C1 segment of cervical spinal cord (tissue), 14 donors: Measurements from ENCODE around the gene PAK2.
A peak's percentile ranks its signal among the peaks of the same experiment; 100 is the strongest.
"Not testable (repeated sequence)": the region's sequence is repeated elsewhere in the genome, so short reads cannot be mapped to it uniquely, and the experiment has no call there.

ENCODE experiments used
- DNase-seq, 14 donors: peaks; one replicate each; lab custom pipeline; 2025; lab: John Stamatoyannopoulos, UW

Gene PAK2

DNA sequence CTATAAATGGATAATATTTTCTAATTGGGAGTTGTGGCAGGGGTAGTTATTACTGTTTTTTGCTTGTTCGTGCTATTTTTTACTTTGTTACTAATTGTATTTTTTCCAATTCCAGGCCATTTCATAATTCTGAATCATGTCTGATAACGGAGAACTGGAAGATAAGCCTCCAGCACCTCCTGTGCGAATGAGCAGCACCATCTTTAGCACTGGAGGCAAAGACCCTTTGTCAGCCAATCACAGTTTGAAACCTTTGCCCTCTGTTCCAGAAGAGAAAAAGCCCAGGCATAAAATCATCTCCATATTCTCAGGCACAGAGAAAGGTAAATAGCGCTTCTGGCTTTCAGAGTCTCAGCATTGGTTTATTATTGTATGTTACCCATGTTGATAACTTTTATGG, 42.9 kb downstream of the PAK2 start:
- no peak for DNase-seq

DNA sequence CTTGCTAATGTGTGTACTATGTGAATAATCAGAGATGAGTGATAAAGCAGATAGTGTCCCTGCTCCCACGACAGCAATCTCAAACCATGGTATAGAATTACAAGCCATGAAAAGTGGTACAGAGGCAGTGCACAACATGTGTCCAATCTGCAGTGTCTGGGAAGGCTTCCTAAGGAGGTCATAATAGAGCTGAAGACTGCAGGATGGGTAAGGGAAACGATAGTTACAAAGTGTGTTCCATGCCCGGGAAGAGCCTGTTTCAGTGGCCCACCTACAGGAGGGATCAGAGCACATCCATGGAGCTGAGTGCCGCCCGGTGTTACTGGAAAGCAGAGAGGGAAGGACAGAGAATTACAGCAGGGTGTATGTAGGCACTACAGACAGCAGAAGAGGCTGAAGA, 48.9 kb downstream of the PAK2 start:
- no peak for DNase-seq

DNA sequence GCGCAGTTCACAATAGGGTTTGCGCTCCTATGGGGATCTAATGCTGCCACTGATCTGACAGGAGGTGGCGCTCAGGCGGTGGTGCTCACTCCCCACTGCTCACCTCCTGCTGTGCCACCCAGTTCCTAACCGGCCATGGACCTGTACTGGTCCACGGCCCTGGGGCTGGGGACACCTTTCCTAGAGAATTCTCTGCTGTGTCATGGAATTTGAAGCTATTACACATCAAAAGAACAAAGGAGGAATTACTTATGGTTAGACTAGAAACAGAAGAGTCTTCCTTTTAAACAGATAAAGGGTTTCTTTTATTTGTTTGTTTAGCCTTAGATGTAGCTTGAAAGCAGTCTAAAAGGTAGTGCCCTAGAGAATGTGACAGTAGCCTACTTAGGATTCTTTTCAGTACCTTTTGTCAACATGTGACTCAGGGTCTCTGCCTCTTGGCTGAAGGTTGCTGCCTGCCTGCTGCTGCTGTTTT, 50.3 kb downstream of the PAK2 start:
- DNase-seq: no peak

DNA sequence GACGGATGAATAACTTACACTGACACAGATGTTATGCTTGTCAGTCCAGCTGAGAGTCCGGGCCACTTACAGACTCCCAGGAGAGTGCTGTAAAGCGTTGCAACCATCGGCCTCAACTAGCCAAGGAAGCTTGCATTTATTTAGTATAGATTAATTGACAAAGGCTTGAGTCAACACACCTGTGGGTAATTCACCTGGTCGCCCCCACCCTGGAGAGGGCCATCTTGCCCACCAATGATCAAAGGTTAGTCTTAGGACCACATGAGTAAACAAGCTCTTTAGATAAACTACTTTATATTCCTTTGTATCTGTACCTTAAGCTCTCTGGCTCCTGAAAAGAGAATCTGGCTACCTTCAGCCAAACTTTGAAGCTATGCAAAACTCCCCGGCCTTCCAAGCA, 51.0 kb downstream of the PAK2 start:
- DNase-seq: no peak

DNA sequence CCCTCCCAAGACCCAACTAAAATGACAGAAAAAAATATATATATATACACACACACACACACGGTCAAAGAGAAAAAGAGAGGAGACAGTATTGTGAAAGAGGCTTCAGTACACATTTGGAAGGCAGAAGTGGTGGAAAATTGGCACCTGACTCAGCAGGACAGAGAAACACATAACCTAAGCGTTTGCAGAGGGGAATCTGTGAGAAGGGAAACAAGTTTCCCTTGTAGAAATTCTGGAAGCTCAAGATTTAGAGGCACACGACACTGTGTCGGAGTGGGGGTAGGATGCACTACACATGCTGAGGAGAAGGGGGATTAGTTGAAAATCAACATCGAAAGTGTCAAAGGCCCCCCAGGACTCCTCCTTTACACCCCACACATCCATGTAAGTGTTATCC, 53.1 kb downstream of the PAK2 start:
- no peak for DNase-seq

DNA sequence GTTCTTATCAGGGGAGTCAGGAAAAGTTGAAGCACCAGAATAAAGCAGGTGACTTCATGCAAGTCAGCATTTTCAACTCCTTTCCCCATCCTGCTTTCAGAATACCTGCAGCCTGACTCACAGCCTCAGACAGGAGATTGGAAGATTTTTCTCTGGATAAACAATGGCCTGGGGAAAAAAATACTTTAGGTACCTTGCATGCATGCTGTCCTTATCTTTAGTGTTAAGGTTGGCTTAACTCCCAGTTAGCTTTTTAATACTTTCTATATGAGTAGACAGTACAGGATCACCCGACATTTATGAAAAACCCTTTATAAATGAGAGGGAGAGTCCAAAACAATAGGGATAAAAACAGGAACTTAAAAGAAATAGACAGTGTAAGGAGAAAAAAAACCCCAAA, 53.6 kb downstream of the PAK2 start:
- no peak for DNase-seq

DNA sequence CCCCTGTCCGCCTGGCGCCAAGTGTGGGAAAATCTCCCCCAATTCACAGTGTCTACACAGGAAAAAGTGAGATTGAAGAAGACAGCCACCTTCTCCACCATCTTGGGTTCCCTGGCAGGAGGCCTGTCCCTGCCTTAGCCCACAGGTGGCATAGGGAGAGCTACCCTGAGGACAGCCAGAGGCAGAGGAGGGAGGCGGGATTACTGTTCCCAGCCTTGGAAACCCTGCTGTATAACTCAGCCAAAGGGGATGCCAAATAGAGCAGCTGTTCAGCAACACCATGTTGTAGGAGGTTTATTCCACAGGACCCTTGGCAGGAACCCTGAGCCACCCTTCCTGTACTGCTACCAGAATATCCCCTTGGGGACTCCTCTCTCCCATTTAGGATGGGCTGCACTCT, 54.8 kb downstream of the PAK2 start:
- no peak for DNase-seq

DNA sequence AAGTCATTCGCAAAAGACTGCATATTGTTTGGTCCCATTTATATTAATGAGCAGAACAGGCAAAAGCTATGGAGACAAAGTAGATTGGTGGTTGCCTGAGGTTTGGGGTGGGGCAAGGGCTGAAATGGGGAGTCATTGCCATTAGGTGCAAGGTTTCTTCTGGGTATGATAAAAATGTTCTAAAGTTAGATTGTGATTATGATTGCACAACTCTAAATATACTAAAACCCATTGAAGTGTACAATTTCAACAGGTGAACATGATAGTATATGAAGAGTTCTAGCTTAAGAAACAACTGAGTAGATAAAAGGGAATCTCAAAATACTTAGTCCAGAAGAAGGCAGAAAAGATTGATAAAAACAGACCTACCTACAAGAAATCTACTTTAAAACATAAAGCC, 56.7 kb downstream of the PAK2 start:
- no peak for DNase-seq

DNA sequence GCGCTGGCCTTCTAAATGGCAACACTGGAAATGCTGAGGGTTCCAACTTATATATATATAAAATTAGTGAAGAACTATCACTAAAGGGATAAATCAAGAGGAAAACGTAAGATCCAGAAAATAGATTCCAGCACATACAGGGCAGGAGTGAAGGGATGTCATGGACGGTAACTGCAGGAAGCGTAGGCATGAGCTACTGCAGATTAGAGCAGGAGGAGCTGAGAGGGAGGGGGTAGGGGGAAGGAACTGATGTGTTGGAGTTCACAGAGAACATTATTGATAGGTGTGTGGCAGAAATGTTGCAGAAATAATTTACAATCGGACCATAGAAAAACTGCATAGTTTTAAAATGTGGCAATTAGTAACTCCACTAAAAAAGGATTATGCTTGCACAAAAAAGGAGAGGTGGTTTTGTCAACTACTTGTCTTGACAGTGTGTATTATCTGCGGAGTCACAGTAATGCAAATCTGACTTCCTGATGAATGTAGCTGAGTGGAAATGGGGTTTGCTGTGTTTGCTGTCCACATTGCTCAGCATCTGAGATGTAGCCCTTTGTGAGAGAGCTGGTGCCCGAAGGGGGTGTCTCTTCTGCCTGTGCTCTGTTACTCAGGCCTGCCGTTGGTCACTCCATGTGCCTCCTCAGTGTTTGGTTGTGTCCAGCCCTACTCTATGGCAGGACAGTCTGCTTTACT, 61.2 kb downstream of the PAK2 start:
- no peak for DNase-seq

DNA sequence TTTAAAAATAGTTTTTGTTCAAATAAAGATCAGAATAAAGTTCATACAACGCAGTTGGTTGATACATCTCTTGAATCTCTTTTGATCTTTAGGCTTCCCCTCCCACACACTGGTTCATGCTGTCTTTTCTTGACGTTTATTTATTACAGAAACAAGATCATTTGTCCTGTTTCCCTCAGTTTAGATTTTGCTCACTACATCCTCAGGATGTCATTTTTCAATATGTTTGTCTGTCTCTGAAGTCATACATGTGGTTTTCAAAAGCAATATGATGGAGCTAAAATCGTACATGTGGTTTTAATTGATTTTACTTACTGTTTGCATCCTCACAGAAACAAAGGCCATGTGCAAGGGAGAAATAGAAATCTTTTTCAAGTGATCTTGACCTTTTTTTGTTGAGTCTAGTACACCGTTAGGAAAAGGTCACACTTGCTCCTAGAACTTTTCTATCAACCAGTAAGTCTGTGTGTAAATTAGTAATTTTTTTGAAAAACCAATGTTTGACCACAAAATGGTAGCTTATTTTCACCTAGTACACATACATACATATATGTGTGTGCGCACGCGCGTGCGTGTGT, 64.3 kb downstream of the PAK2 start:
- no peak for DNase-seq

DNA sequence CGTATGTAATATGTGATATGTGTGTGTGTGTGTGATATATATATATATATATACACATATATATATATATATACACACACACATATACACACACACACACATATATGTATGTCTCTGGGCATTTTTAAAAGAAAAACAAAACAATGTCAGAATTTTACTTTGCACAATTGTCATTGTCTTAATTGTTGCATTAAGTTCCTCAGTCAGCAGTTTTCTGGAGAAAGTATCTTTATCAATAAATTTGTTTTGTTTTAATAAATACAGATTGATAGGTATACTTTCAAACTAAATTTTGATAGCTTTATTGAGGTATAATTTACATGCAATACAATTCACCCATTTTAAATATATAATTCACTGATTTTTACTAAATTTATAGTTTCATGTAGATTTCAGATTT, 65.1 kb downstream of the PAK2 start:
- DNase-seq: no peak

DNA sequence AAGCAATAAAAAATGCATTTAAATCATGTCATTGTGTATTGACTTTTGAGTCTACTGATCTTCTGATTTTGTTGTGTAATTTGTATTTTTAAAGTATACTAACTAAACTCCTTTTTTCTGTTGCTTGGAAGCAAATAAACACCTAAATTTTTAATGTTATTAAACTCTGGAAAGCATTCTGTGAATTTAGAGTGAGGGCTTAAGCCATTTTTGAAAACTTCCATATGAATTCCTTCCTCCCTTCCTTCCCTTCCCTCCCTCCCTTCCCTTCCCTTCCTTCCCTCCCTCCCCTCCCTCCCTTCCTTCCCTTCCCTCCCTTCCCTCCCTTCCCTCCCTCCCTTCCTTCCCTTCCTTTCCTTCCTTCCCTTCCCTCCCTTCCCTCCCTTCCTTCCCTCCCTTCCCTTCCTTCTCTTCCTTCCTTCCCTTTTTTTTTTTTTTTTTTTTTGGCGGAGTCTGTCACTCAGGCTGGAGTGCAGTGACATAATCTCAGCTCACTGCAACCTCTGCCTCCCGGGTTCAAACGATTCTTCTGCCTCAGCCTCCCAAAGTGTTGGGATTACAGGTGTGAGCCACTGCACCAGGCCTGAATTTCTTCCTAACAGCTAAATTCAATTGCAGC, 71.4 kb downstream of the PAK2 start:
- no peak for DNase-seq

DNA sequence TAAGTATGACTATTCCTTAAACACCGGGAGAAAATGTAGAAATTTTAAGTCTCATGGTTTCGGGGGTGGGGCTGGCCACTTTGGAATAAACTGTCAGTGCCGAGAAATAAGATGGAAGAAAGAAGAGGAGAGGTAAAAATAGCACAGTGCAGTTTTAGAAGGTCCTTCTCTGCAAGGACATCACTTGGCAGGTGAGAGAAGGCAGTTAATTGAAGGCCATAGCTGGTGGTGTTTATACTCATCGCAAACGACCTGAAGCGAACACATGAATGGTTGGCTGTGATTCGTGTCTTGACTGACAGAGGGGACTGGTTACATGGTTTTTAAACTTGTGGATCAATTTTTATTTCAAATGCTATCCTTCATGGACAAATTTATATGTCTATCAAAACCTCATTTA, 73.2 kb downstream of the PAK2 start:
- DNase-seq: no peak

DNA sequence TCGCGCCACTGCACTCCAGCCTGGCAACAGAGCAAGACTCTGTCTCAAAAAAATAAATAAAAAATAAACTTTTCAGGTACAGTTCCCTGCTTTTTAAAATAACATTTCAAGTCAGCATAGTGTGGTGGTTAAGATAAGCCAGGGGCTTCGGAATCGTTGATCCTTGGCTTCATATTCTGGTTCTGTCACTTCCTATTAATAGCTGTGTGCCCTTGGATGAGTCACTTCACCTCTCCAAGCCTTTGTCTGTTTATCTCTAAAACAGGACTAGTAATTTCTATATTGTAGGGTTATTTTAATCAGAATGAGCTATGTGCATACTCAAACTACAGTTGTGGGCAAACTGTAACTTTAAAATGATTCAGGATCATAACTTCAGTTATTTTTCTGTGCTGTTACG, 74.2 kb downstream of the PAK2 start:
- no peak for DNase-seq

DNA sequence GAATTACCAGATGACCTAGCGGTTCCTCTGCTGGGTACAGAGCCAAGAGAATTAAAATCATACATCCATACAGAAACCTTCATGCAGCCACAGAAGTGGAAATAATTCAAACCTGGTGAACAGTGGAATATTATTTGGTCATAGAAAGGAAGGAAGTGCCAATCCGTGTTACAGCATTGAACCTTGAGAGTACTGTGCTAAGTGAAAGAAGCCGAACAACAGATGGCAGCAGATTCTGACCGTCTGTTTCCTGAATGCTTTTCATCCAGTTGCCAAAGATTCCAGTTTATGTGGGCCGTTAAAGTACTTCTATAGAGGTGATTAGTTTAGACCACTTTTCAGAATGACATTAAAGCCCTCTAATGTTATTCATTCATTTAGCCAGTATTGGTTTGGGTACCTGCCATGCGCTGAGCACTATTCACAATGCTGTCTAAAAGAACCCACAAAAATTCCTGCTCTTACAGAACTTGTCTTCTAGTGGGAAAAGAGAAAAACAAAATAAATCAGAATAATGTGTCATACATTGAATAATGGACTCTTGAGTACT, 82.2 kb downstream of the PAK2 start:
- DNase-seq: no peak

DNA sequence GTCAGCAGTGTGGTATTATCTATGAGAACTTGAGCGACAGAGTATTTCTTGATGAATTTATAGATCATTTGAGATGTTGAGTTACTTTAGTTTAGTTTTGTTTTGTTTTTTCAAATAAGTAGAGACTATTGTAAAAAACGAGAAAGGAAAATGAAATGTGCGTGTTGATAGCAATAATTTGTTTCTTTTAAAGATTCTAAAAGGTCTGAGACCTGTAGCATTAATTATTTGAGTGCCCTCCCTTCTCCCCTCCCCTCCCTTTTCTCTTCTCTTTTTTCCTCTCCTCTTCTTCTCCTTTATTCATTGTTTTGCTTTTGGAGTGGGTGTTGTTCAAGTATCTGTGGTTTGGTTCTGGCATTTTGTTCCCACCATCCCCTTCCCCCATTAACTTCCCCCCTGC, 90.0 kb downstream of the PAK2 start:
- DNase-seq: not testable (repeated sequence)

DNA sequence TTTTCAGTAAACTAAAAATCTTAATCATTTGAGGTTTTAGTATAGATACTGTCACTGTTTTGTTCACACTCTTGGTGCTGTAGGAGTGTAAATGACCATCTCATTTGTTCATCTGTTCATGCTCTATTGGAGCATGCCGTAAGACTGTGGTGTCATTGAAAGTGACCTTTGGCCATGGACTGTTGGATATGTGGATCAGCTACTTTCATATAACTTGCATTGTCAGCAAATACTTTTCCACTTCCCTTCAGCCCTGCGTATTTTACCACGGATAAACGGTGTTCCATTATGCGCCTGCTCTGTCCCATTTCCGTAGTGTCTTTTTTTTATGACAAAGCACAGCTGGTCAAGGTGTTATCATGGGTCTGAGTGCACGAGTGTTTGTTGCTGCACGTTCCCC, 95.4 kb downstream of the PAK2 start:
- no peak for DNase-seq

DNA sequence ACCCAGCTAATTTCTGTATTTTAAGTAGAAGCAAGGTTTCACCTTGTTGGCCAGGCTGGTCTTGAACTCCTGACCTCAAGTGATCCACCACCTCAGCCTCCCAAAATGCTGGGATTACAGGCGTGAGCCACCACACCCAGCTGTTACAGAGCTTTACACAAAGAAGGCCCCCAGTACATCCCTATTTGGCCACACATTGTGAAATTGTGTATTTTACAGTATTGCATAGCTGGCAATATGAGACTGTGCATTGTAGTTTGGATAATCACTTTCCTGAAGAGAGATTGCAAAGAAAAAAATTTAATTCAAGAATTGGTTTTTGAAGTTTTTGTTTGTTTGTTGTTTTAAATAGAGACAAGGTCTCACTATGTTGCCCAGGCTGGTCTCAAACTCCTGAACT, 97.0 kb downstream of the PAK2 start:
- not testable (repeated sequence) for DNase-seq

DNA sequence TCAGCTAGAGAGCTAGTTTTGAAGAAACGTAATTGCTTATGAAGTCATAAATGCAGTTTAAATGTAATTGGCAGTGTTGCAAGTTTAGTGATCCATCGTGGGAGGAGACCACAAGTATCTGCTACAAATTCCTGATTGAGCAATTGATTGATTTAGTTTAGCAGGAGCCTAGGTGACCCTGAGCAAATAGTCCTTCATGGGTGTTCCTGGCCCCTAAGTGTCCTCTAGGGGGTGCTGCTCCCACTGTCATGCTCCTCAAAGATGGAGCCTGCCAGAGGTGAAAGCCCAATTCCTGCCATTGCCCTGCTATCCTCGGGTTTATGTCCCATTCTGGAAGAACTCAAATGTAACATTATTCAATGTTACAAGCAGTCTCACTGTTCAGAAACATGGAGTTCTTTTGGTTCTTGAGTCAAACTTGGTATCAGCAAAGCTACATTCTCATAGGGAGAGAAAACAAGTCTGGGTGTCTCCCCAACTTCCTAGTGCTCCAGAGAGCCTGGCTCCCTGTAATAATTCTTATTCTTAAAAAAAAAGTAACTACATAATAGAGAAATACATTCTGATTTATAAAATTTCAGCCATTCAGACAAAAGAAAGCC, 98.3 kb downstream of the PAK2 start:
- DNase-seq: peak in 6 of 14 donors; percentile 0 to 23 (median 6)

DNA sequence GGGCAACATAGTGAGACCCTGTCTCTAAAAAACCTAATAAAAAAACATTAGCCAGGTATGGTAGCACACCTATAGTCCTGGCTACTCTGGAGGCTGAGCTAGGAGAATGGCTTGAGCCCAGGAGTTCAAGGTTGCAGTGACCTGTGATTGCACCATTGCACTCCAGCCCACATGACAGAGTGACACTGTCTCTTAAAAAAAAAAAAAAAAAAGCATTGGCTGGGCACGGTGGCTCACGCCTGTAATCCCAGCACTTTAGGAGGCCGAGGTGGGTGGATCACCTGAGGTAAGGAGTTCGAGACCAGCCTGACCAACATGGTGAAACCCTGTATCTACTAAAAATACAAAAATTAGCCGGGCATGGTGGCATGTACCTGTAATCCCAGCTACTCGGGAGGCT, 99.7 kb downstream of the PAK2 start:
- not testable (repeated sequence) for DNase-seq

DNA sequence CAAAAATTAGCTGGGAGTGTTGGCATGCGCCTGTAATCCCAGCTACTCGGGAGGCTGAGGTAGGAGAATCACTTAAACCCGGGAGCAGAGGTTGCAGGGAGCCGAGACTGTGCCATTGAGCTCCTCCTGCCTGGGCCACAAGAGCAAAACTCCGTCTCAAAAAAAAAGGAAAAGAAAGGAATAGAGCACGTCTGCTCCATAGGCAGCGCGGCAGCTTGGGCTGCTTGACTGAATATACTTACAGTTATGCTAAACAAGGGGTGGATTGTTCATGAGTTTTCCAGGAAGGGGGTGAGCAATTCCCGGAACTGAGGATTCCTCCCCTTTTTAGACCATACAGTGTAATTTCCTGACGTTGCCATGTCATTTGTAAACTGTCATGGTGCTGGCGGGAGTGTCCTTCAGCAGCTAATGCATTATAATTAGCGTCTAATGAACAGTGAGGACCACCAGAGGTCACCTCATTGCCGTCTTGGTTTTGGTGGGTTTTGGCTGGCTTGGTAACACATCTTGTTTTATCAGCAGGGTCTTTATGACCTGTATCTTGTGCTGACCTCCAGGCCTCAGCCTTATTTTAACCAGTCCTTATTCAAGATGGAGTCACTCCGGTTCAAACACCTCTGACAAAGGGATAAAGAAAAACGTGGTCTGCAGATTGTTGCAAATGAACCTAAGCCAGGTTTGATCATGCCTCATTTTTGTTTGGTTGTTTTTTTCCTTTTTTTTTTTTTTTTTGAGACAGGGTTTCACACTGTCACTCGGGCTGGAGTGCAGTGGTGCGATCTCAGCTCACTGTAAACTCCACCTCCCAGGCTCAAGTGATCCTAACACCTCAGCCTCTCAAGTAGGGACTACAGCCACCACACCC, 103.1 kb downstream of the PAK2 start:
- peak in 3 of 14 donors; percentile 2 to 41 (median 37) for DNase-seq
